ENCODE data around the gene ARPC1A. TPM values are rescaled to one million over a fixed set of nuclear protein-coding genes. Genes with fewer than 3 reads are reported as not detected.

Gene ARPC1A
- total and polyA plus RNA-seq, 2 of the 8 experiments (the other 6 are each of a cell fraction or from before 2014, with no cell fraction given) = 123 to 155 TPM

- TF ChIP-seq, protein P1, sequence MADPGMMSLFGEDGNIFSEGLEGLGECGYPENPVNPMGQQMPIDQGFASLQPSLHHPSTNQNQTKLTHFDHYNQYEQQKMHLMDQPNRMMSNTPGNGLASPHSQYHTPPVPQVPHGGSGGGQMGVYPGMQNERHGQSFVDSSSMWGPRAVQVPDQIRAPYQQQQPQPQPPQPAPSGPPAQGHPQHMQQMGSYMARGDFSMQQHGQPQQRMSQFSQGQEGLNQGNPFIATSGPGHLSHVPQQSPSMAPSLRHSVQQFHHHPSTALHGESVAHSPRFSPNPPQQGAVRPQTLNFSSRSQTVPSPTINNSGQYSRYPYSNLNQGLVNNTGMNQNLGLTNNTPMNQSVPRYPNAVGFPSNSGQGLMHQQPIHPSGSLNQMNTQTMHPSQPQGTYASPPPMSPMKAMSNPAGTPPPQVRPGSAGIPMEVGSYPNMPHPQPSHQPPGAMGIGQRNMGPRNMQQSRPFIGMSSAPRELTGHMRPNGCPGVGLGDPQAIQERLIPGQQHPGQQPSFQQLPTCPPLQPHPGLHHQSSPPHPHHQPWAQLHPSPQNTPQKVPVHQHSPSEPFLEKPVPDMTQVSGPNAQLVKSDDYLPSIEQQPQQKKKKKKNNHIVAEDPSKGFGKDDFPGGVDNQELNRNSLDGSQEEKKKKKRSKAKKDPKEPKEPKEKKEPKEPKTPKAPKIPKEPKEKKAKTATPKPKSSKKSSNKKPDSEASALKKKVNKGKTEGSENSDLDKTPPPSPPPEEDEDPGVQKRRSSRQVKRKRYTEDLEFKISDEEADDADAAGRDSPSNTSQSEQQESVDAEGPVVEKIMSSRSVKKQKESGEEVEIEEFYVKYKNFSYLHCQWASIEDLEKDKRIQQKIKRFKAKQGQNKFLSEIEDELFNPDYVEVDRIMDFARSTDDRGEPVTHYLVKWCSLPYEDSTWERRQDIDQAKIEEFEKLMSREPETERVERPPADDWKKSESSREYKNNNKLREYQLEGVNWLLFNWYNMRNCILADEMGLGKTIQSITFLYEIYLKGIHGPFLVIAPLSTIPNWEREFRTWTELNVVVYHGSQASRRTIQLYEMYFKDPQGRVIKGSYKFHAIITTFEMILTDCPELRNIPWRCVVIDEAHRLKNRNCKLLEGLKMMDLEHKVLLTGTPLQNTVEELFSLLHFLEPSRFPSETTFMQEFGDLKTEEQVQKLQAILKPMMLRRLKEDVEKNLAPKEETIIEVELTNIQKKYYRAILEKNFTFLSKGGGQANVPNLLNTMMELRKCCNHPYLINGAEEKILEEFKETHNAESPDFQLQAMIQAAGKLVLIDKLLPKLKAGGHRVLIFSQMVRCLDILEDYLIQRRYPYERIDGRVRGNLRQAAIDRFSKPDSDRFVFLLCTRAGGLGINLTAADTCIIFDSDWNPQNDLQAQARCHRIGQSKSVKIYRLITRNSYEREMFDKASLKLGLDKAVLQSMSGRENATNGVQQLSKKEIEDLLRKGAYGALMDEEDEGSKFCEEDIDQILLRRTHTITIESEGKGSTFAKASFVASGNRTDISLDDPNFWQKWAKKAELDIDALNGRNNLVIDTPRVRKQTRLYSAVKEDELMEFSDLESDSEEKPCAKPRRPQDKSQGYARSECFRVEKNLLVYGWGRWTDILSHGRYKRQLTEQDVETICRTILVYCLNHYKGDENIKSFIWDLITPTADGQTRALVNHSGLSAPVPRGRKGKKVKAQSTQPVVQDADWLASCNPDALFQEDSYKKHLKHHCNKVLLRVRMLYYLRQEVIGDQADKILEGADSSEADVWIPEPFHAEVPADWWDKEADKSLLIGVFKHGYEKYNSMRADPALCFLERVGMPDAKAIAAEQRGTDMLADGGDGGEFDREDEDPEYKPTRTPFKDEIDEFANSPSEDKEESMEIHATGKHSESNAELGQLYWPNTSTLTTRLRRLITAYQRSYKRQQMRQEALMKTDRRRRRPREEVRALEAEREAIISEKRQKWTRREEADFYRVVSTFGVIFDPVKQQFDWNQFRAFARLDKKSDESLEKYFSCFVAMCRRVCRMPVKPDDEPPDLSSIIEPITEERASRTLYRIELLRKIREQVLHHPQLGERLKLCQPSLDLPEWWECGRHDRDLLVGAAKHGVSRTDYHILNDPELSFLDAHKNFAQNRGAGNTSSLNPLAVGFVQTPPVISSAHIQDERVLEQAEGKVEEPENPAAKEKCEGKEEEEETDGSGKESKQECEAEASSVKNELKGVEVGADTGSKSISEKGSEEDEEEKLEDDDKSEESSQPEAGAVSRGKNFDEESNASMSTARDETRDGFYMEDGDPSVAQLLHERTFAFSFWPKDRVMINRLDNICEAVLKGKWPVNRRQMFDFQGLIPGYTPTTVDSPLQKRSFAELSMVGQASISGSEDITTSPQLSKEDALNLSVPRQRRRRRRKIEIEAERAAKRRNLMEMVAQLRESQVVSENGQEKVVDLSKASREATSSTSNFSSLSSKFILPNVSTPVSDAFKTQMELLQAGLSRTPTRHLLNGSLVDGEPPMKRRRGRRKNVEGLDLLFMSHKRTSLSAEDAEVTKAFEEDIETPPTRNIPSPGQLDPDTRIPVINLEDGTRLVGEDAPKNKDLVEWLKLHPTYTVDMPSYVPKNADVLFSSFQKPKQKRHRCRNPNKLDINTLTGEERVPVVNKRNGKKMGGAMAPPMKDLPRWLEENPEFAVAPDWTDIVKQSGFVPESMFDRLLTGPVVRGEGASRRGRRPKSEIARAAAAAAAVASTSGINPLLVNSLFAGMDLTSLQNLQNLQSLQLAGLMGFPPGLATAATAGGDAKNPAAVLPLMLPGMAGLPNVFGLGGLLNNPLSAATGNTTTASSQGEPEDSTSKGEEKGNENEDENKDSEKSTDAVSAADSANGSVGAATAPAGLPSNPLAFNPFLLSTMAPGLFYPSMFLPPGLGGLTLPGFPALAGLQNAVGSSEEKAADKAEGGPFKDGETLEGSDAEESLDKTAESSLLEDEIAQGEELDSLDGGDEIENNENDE (IDR thresholded peaks at IDR 0.05; ENCODE audit: insufficient replicate concordance, low read length) = no peak
- no peak for TF ChIP-seq TAF1 (IDR thresholded peaks at IDR 0.05; ENCODE audit: low read depth, low read length)
- TF ChIP-seq RAD21 (IDR thresholded peaks at IDR 0.05 in 1 of 2, conservative IDR thresholded peaks at IDR 0.05 in 1 of 2; ENCODE audit: low read depth in 2 of 2, low read length in 2 of 2) = no peak
- no peak for TF ChIP-seq KDM4A (IDR thresholded peaks at IDR 0.05; ENCODE audit: low read depth, low read length, severe bottlenecking)
- no peak for TF ChIP-seq SP2 (IDR thresholded peaks at IDR 0.05; ENCODE audit: low read length)
- no peak for TF ChIP-seq SRF (IDR thresholded peaks at IDR 0.05; ENCODE audit: low read depth, low read length)
- TF ChIP-seq SIRT6 (IDR thresholded peaks at IDR 0.05; ENCODE audit: low read length) = no peak
These were observed 651 bp upstream of the ARPC1A start (continued) for GRCh38 chr7:99325001-99325493.
